GM12875 (cell line): Measurements from ENCODE around the gene PSMA7.

Experiments used
- H3K4me3 ChIP-seq: one replicate; pipeline ENCODE4 v1.5.1; 2011; ENCODE audit warnings: low read depth, low read length, control low read depth
- CTCF ChIP-seq: IDR thresholded peaks from 2 replicates; pipeline ENCODE4 v1.5.1; 2011; ENCODE audit warnings: low read depth, mild to moderate bottlenecking, control low read depth, inconsistent platforms, low read length, moderate library complexity, borderline replicate concordance; ENCODE audit not compliant: insufficient read depth

Gene PSMA7

GRCh38 chr20:62163986-62164762, 21.0 kb upstream of the PSMA7 start:
- H3K4me3 ChIP-seq: no peak overlapping the region
- no peak for TF ChIP-seq CTCF

DNA sequence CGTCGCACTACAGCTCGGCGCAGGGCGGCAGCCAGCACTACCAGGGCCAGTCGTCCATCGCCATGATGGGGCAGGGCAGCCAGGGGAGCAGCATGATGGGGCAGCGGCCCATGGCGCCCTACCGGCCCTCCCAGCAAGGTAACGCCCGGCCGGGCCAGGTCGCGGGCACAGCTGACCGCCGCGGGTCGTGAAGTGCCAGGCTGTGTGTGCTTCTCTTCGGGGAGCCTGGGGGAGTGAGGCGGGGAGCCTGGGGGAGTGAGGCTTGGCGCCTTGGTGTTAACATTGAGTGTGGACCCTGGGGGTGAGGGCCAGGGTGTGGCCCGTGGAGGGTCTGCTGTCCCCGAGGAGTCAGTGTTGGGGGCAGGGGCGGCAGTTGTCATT, 20.3 kb upstream of the PSMA7 start:
- TF ChIP-seq CTCF: no peak
- H3K4me3 ChIP-seq: no peak overlapping the region

- H3K4me3 ChIP-seq: no peak overlapping the region
- no peak for TF ChIP-seq CTCF
Measured at GRCh38 chr20:62162765-62163484, 19.7 kb upstream of the PSMA7 start.

- no peak overlapping the region for H3K4me3 ChIP-seq
- TF ChIP-seq CTCF: no peak
Measured at GRCh38 chr20:62161347-62161746, 18.2 kb upstream of the PSMA7 start.

DNA sequence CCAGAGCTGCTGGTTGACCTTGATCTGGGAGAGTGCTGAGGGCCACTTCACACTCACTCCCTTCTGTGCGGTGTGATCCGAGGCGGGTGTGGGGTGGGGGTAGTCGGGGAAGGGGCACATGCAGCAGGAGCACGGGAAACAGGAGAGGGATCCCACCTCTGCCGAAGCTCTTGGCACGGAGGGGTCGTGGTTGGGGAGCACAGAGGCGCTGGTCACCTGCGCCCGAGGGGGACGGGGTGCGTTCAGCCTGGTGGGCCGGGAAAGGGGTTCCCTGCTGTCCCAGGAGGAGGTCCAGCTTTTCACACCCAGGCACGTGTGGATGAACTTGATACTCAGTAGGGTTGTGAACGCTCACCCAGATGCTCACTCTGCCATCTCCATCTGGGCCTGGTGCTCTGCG, 17.7 kb upstream of the PSMA7 start:
- TF ChIP-seq CTCF: no peak
- H3K4me3 ChIP-seq: no peak overlapping the region

- TF ChIP-seq CTCF: no peak
- no peak overlapping the region for H3K4me3 ChIP-seq
Measured at GRCh38 chr20:62160253-62160652, 17.1 kb upstream of the PSMA7 start.

GRCh38 chr20:62159839-62160238, 16.6 kb upstream of the PSMA7 start:
- no peak overlapping the region for H3K4me3 ChIP-seq
- no peak for TF ChIP-seq CTCF
